HG03039 (cell line): Measurements from ENCODE around the gene HPS5.
"Not testable (repeated sequence)": the region's sequence is repeated elsewhere in the genome, so short reads cannot be mapped to it uniquely, and the experiment has no call there.

Experiments
- ATAC-seq: cut with Tn5 transposase; IDR thresholded peaks from one replicate; pipeline ENCODE4 v1.9.1; 2021; ENCODE audit warnings: mild to moderate bottlenecking, moderate library complexity; ENCODE audit not compliant: unreplicated experiment

The HPS5 gene, protein sequence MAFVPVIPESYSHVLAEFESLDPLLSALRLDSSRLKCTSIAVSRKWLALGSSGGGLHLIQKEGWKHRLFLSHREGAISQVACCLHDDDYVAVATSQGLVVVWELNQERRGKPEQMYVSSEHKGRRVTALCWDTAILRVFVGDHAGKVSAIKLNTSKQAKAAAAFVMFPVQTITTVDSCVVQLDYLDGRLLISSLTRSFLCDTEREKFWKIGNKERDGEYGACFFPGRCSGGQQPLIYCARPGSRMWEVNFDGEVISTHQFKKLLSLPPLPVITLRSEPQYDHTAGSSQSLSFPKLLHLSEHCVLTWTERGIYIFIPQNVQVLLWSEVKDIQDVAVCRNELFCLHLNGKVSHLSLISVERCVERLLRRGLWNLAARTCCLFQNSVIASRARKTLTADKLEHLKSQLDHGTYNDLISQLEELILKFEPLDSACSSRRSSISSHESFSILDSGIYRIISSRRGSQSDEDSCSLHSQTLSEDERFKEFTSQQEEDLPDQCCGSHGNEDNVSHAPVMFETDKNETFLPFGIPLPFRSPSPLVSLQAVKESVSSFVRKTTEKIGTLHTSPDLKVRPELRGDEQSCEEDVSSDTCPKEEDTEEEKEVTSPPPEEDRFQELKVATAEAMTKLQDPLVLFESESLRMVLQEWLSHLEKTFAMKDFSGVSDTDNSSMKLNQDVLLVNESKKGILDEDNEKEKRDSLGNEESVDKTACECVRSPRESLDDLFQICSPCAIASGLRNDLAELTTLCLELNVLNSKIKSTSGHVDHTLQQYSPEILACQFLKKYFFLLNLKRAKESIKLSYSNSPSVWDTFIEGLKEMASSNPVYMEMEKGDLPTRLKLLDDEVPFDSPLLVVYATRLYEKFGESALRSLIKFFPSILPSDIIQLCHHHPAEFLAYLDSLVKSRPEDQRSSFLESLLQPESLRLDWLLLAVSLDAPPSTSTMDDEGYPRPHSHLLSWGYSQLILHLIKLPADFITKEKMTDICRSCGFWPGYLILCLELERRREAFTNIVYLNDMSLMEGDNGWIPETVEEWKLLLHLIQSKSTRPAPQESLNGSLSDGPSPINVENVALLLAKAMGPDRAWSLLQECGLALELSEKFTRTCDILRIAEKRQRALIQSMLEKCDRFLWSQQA

DNA sequence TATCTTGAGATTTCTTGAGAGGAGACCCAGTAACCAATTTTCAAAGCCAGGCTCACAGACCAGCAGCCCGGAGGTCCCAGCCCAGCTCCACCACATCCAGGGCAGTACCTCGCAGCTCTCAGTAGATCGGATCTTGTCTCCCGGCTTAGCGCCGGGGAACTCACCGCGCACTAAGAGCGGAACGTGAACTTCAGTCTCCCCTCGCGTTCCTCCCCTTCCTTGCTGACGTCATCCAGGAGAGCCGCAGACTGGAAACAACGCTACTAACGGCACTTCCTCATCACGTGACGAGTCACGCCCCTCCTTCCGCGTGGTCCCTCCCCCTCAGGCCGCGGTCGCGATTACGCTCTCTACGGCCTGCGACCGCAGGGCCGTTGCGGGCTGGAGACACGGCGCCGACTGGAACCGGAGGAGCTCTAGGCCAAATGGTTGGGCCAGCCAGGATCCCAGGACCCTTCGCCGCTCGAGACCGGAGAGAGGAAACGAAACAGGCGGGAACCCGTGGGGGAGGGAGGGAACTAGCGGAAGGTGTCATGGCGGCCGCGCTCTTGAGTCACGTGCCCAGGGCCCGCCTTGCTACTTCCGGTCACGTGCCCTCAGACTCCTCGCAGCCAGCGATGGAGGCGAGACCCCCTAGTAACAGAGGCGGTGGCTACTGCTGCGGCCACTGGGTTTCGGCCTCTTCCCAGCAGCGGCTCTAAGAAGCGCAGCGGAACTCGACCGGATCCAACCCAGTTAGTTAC is at the start of gene HPS5, which contains the start of gene GTF2H1:
Gene HPS5, minus strand, starts transcription at position 172 of the 743 bp plus-strand sequence. CDS start 4,282 bp downstream, outside the sequence.
Gene GTF2H1, plus strand, starts transcription at position 599 of the 743 bp plus-strand sequence. CDS start 10,508 bp downstream, outside the sequence.
- ATAC-seq, result peak; percentile 77

DNA sequence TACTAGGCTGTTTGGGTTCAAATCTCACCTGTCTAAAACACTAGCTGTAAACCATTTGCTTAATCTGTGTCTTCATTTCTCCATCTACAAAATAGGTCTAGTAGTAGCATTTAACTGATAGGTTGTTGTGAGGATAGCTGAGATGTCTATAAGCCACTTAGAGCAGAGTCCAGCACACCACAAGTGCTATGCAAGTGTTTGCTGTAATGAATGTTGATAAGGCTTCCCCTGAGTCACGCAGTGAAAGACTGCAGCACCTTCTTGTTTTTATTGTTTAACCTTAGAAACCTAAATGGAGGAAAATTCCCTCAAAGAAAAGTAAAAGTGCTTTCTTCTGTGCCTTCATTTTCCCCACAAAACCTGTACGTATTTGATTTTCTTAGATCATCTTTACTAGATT is 49.3 kb upstream of the HPS5 start:
- no peak for ATAC-seq

DNA sequence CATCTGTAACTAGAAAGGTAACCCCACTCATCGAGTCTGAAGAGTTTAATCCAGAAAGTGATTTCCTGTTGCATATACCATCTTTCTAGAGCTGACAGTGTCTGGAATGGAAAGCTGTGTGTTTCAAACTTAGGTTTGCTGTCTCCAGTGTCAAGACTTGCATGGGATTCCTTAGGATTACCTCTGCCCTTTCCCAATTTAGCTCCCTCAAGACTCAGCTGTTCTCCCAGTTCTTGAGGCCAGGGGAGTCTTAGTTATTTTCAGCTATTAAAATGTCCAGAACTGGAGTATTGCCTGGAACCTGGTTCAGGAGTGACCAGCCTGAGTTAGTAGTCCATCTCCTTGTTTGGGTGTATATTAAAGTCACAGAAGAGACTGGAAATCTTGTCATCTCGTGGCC is 47.5 kb upstream of the HPS5 start:
- no peak for ATAC-seq

DNA sequence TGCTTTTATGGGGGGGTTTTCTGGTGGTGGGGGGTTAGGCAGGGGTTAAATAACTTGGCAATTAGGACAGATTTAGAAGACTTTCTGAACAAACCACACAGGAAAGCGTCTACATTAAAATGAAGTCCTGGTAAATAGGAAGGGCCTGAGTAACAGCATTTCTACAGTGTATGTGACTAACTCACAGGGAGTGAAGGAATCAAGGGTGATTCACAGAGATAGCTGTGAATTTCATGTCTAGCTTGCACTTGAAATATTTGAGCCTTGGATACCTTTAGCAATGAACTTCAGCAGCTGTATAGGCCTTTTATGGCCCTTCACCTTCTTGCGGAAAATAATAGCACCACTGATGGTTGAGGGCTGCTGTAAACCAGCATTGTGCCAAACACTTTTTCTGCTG is 46.3 kb upstream of the HPS5 start:
- ATAC-seq, result no peak

DNA sequence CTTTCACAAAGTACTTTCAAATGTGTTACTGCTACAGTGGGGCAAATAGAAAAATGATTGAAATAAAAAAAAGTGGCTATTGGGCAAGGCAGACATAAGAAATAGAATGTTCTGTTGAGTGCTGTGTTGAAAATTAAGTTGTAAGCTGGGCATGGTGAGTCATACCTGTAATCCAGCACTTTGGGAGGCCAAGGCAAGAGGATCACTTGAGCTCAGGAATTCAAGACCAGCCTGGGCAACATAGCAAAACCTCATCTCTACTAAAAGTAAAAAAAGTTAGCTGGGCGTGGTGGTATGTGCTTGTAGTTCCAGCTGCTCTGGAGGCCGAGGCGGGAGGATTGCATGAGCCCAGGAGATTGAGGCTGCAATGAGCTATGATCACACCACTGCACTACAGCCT is 45.5 kb upstream of the HPS5 start:
- no peak for ATAC-seq

DNA sequence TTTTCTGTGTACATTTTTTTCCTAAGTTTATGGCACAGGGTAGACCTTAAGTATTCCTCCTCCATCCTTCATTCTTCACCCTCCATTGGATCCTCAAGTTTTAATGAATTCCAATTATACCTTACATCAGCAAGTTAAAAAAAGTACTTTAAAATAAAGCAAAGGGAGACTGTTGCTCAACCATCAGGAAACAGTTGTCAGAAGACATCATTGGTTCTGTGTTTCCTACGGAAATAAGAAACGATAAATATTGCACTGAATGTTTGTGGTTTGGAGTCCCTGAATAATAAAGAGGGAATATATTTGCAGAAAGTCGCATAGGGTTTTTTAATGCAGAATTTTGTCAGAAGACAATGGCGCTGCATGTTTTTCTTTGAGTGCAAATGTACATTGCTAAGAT is 44.3 kb upstream of the HPS5 start:
- ATAC-seq, result no peak

DNA sequence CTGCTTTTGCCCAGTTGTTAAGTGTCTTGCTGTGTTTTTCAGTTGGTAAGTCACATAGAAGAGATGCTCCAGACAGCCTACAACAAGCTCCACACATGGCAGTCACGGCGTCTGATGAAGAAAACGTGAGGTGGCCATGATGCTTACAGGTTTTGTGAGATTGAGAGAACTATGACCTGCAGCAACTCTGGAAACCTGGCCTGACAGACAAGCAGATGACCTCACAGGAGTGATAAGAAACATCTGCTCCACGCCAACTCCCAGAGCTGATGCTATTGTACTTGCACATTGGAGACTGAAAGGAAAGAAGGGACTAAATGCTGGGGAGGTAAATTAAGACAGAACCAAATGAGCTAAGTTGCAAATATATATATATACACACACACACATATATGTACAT is 43.8 kb upstream of the HPS5 start:
- no peak for ATAC-seq

DNA sequence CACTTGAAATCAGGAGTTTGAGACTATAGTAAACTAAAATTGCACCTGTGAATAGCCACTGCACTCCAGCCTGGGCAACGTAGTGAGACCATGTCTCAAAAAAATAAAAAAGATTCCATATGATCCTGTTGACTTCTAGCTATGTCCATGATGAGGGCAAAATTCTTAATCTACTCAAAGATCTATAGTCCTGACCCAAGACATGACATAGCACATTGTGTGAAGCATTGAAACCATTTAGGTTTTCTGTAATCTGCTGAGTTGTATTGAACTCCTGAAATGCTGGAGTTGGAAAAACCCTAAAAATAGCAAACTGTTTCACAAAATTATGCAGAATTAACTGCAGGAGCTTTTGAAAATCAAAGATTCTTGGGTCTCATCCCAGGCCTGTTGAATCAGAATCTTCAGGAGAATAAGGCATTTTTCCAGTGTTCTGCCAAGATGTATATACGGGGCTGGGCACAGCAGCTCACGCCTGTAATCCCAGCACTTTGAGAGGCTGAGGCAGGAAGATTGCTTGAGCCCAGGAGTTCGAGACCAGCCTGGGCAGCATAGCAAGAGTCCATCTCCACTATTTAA is 42.6 kb upstream of the HPS5 start:
- no peak for ATAC-seq

DNA sequence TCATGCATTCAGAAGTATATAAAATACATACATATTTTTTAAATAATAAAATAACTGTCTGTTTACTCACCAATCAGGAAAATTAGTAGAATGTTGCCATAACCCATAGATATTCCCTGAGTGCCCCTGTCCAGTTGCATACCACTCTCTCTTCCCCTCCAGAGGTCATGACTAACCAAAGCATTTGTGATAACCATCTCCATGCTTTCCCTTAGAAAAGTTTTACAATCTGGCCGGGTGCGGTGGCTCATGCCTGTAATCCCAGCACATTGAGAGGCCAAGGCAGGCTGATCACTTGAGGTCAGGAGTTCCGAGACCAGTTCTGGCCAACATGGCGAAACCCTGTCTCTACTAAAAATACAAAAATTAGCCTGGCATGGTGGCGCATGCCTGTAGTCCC is 39.2 kb upstream of the HPS5 start:
- no peak for ATAC-seq

DNA sequence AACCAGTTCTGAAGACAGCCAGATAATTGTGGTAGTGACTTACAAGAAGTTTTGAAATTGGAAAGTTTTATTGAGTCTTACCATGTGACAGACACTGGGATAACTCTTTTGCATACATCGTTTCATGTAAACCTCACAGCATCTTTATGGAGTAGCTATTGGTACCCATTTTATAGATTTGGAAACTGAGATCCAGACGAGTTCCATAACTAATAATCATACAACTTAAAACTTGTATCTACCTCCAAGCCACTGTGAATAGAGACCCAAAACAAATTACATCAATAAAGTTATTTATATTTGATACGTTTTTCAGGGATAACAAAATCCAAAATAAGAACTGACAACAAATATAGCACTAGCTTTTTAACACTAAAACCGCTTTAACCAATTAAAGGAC is 36.7 kb upstream of the HPS5 start:
- ATAC-seq, result no peak

DNA sequence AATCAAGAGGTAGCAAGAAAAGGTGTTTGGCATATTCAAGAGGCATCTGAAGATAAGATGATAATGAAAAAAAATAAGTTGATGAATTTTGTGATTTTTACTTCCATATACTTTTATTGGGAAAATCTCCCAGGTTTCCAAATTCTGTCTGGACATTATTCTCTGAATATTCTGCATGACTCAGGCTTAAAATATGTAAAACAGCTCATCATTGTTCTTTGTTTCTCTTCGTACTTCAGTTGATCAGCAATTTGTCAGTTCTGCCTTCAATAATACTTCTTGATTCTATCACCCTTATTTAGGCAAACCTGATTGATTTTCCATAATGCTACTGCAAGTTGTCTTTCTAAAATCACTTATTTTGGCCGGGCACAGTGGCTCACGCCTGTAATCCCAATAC is 30.6 kb upstream of the HPS5 start:
- ATAC-seq, result no peak

DNA sequence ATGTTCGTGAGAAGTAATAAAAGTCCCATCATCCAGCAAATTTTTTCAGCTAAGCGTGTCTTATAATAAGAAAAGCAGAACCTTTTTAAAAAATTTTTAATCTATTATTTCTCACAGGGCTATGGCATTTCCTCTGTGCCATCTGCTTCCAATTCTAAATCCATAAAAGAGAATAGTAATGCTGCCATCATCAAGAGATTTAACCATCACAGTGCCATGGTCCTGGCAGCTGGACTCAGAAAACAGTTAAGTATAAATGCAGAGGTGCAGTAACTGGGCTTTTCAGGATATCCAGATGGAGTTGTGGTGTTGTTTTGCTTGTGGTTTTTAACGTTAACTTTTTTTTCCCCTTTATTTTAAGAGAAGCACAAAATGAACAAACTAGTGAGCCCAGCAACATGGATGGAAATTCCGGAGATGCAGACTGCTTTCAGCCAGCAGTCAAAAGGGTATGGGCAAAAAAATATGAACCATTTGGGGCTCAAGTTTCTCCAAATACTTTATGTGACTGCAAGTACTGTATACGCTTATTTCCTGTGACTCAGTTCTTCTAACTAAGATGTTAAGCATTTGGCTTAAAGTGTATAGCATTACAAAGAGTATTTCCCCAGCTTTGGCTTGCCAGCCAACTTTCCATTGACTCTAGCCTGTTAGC is 25.7 kb upstream of the HPS5 start:
- no peak for ATAC-seq

DNA sequence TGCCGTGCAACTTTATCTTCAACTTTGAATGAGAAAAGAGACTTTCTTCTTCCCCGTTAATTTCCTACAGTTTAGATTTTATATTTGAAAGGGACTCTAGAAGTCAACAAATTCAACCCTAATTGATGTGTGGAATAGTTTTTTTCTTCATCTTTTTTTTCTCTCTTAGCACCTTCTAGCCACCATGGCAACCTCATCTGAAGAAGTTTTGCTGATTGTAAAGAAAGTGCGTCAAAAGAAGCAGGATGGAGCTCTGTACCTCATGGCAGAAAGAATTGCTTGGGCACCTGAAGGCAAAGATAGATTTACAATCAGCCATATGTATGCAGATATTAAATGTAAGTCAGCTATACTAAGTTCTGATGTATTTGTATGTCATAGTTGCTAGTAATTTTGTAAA is 11.0 kb upstream of the HPS5 start:
- ATAC-seq, result no peak

DNA sequence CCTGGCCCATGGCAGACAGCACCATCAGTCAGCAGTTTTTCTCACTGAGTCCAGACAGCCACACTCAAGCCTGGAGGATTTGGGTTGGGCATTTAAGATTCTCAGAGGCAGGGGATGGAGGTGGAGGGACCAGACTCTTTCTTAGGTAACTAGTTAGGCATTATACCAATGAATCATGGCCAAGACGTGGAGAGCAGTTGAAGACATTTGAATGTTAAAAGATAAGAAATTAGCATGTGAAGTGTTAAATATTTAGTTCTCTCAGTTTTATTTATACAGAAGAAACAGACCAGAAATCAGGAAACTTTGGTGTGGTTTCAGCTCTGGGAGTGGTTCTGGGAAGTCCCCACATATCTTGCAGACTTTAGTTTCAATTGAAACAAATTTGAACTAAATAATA is 10.4 kb upstream of the HPS5 start:
- ATAC-seq, result no peak

DNA sequence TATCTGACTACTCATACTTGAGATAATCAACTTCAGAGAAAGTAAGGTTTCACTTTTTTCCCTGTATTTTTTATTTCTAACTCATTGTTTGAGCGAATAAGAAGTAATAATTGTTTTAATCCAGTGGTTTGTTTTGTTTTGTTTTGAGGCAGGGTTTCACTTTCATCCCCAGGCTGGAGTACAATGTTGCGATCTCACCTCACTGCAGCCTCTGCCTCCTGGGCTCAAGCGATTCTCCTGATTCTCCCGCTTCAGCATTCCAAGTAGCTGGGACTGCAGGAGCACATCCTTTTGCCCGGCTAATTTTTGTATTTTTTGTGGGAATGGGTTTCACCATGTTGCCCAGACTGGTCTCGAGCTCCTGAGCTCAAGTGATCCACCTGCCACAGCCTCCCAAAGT is 9.0 kb upstream of the HPS5 start:
- ATAC-seq, result no peak

DNA sequence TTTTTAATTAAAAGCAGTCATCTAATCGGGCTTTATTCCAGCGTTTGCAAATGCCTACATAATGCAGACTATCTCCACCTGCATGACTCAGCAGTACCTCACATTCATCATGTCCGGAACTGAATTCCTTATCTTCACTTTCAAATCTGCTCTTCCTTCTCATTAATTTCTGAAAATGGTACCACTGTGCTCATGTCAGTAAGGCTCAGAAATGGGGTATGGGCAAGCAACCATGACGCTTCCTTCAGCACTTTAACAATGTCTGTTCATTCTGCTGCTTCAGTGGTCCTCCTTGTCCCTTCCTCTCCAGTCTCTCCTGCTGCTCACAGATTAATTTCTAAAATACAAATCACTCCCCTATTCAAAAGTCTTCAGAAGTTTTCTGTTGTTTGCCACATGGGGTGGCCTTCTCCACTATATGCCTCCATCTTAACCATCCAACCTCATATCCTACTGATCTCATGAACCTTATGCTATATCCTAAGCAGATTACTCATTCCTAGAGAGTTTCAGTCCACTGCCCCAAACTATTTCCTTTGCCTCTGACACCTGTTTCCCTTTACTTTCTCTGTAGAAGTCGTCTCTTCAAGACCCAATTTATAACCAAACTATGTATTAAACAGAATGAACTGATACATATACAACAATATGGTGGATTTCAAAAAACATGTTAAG is 7.4 kb upstream of the HPS5 start:
- no peak for ATAC-seq

DNA sequence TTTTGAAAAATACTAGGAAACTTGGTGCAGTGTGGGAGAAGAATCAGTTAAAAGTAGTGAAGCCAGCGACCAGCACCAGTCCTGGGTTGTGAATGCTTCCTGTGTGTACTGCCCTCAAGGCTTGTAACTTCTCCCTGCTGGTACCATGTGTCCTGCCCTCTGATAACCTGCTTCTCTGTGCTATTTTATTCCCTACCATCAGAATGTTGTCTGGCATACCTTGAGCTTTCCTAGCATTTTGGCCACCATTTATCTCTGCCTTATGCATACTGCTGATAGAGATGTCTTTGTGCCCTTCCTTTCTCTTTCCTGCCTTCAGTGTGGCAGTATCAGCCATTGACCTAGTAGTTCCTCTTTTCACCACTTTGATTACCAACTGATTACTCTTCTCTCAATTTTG is 2.4 kb upstream of the HPS5 start:
- ATAC-seq, result no peak

DNA sequence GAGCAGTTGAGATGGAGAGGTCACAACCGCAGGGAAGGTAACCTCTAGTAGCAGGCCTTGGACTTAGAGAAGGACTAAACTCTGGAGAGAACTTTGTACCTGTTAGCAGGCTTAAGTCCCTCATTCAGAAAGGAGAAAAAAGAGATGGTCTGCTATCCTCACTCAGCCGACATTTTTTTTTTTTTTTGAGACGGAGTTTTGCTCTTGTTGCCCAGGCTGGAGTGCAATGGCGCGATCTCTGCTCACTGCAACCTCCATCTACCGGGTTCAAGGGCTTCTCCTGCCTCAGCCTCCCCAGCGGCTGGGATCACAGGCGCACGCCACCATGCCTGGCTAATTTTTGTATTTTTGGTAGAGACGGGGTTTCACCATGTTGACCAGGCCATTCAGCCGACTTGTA is 1.9 kb upstream of the HPS5 start:
- not testable (repeated sequence) for ATAC-seq

DNA sequence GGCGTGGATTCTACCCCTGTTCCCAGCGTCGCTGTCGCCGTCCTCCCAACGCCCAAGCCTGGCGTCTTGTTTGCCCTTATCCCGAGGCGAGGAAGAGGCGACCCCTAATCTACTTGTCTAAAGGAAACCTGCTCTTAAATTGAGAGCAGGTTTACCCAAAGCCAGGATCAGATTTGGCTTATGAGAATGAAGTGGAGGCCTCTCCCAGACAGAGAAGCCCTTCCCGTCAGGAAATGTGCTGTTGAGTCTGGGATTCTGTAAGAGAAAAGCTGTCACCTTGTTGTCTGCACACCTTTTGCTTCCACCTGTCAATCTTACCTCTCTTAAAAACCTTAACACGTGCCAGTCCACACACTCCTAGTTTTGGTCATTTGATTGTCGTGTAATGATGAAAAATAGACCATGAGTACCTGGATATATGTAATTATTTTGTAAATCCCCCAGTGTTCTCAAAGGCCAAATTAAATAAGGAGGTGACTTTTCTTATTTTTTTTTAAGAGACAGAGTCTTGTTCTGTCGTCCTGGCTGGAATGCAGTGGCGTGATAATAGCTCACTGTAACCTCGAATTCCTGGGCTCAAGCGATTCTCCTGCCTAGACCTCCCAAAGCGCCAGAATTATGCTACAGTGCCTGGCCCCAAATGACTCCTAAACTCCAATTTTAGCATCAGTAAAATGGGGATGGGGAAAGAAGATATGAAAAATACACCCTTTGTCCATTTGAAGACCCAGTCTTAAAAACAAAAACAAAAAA is 1.1 kb upstream of the HPS5 start:
- ATAC-seq, result no peak
